OCI-LY1 (cell line): ENCODE results near the gene TMEM187.

Source experiments
- H2AFZ ChIP-seq: fragments of 200-600 bp; sonication (generic), shearing (Covaris generic); 2 replicates; pipeline ENCODE4 v1.6.0; 2014; ENCODE audit warnings: antibody characterized with exemption, mild to moderate bottlenecking, low read length
- H3F3A ChIP-seq: fragments of 200-600 bp; sonication (generic), shearing (Covaris generic); 2 replicates; pipeline ENCODE4 v1.6.0; 2014; ENCODE audit warnings: mild to moderate bottlenecking, antibody characterized with exemption, low read length, moderate library complexity; ENCODE audit not compliant: insufficient read depth
- H3K27ac ChIP-seq: fragments of 200-600 bp; sonication (generic); 2 replicates; pipeline ENCODE4 v1.5.1; 2014; ENCODE audit warnings: low read length, mixed run types, mild to moderate bottlenecking, low read depth; ENCODE audit not compliant: poor library complexity, severe bottlenecking
- H3K27me3 ChIP-seq: fragments of 200-600 bp; sonication (generic); 2 replicates; pipeline ENCODE4 v1.6.0; 2014; ENCODE audit warnings: antibody characterized with exemption, mild to moderate bottlenecking, low read length, moderate library complexity; ENCODE audit not compliant: insufficient read depth
- H3K36me3 ChIP-seq: fragments of 200-600 bp; sonication (generic); 2 replicates; pipeline ENCODE4 v1.6.1; 2014; ENCODE audit warnings: mild to moderate bottlenecking, antibody characterized with exemption, low read length, moderate library complexity, mixed read lengths; ENCODE audit not compliant: insufficient read depth
- H3K4me1 ChIP-seq: fragments of 200-600 bp; sonication (generic); 2 replicates; pipeline ENCODE4 v1.5.1; 2014; ENCODE audit warnings: mild to moderate bottlenecking, low read length, moderate library complexity; ENCODE audit not compliant: insufficient read depth, severe bottlenecking
- H3K4me2 ChIP-seq: fragments of 200-600 bp; sonication (generic), shearing (Covaris generic); 2 replicates; pipeline ENCODE4 v1.6.1; 2014; ENCODE audit warnings: low read length
- H3K4me3 ChIP-seq: fragments of 200-600 bp; sonication (generic); 2 replicates; pipeline ENCODE4 v1.5.1; 2014; ENCODE audit warnings: low read length, low read depth, mild to moderate bottlenecking, mixed read lengths; ENCODE audit not compliant: poor library complexity, severe bottlenecking
- H3K79me2 ChIP-seq: fragments of 200-600 bp; shearing (Covaris generic); 2 replicates; pipeline ENCODE4 v1.6.1; 2016; ENCODE audit warnings: mixed run types, low read length, mixed read lengths; ENCODE audit not compliant: insufficient read depth
- H3K9ac ChIP-seq: fragments of 200-600 bp; sonication (generic), shearing (Covaris generic); 2 replicates; pipeline ENCODE4 v1.6.1; 2014; ENCODE audit warnings: mild to moderate bottlenecking, low read length, mixed read lengths
- H3K9me2 ChIP-seq: fragments of 200-600 bp; sonication (generic), shearing (Covaris generic); 2 replicates; pipeline ENCODE4 v1.6.1; 2014; ENCODE audit warnings: low read depth, mild to moderate bottlenecking, low read length, mixed read lengths
- H3K9me3 ChIP-seq: fragments of 200-600 bp; shearing (Covaris generic); 2 replicates; pipeline ENCODE4 v1.6.1; 2014; ENCODE audit warnings: low read length, mixed read lengths
- H4K20me1 ChIP-seq: fragments of 200-600 bp; sonication (generic), shearing (Covaris generic); 2 replicates; pipeline ENCODE4 v1.6.0; 2016; ENCODE audit warnings: mild to moderate bottlenecking, low read length; ENCODE audit not compliant: insufficient read depth
- CTCF ChIP-seq: fragments of 200-600 bp; sonication (generic), shearing (Covaris generic); IDR thresholded peaks from 2 replicates; pipeline ENCODE4 v1.5.1; 2017; ENCODE audit warnings: mild to moderate bottlenecking, antibody characterized with exemption, low read length, moderate library complexity, mixed read lengths
- EZH2 ChIP-seq: fragments of 200-600 bp; sonication (generic), shearing (Covaris generic); IDR thresholded peaks from 2 replicates; pipeline ENCODE4 v1.8.0; 2017; ENCODE audit warnings: borderline replicate concordance, mixed run types, mild to moderate bottlenecking, antibody characterized with exemption, low read length, moderate library complexity, mixed read lengths

TMEM187 gene

DNA sequence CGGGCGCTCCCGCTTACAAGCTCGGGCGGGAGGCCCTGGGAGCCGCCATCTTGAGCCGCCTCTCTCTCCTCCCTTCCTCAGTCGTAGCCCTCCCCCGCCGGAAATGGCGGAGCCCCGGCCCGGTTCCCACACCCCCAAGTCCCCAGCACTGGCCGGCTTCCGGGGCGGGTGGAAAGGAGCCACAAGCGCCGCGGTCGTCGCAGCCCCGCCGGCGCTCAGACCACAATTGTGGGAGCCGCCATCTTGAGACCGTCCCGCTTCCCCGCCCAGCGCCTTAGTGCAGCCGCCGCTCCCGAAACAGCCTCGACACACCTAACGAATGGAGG, 1.5 kb upstream of the TMEM187 start:
- Histone ChIP-seq H3K4me1 (peaks cover 49% of the 10 kb centered on the region), H3K27me3 (no peaks in the 10 kb centered on the region), H3K4me3 (peak overlapping the region; percentile 93), H3F3A (no peaks in the 10 kb centered on the region), H3K9ac (peak overlapping the region; percentile 87), H4K20me1 (no peaks in the 10 kb centered on the region), H3K36me3 (peaks cover 21% of the 10 kb centered on the region; the same call in 1 of the 2 replicates), H3K9me3 (no peaks in the 10 kb centered on the region), H3K9me2 (no peaks in the 10 kb centered on the region), H3K27ac (peak overlapping the region; percentile 97), H3K79me2 (peaks cover 36% of the 10 kb centered on the region), H2AFZ (no peak overlapping the region), H3K4me2 (peak overlapping the region; percentile 99)
- no peak for TF ChIP-seq EZH2
- no peak for TF ChIP-seq CTCF

- H3K4me1 ChIP-seq: peaks cover 43% of the 10 kb centered on the region
- peaks cover 30% of the 10 kb centered on the region for H3K79me2 ChIP-seq
- H3K36me3 ChIP-seq: peaks cover 21% of the 10 kb centered on the region; the same call in 1 of the 2 replicates
- no peaks in the 10 kb centered on the region for H3K27me3 ChIP-seq
- no peak for TF ChIP-seq EZH2
- TF ChIP-seq CTCF: no peak
- H3K9ac ChIP-seq: peak within 1 kb of the TSS; percentile 100
- H3K4me3 ChIP-seq: peak within 1 kb of the TSS; percentile 93
- H3K9me2 ChIP-seq: no peaks in the 10 kb centered on the region
- peak within 1 kb of the TSS; percentile 98 for H3K27ac ChIP-seq
- H2AFZ ChIP-seq: no peak within 1 kb of the TSS
- H4K20me1 ChIP-seq: no peaks in the 10 kb centered on the region
- H3F3A ChIP-seq: no peaks in the 10 kb centered on the region
- H3K4me2 ChIP-seq: peak within 1 kb of the TSS; percentile 99
- no peaks in the 10 kb centered on the region for H3K9me3 ChIP-seq
Observed at GRCh38 chrX:153971450-153972367, 845 bp upstream of the TMEM187 start, which contains the start of gene HCFC1. HCFC1 (minus strand) TSS chrX:153971818; CDS start chrX:153970840, 978 bp downstream.

DNA sequence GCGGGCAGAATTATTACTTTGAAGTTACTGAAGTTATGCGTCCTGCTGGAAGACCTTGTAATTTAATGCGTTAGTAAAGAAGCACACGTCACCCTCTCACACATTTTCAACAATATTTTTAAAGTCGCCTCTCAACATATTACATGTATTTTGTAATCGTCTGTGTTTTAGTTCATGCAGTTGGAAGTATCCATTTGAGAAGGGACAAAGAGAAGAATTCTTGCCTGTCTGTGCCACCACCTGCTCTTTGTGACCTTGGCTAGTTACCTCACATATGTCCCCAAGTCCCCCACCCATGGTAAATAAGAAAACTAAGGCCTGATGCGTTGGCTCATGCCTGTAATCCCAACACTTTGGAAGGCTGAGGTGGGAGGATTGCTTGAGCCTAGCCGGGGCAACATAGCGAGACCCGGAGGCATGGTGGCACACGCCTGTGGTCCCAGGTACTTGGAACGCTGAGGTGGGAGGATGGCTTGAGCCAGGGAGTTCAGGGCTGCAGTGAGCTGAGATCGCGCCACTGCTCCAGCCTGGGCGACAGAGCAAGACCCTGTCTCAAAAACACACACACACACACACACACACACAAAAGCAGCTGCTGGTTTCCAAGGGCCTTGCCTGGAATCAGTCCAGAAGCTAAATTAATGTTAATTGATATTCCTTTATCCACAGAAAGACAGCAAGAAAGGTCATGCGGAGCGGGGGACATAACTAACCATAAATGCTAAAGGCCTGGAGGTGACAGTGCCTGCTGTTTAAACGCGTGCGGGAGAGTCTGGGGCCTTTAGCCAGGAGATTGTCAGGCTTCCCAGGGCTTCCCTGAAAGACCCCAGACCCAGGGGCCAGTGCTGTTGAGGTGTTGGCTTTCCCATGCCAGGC, 811 bp downstream of the TMEM187 start:
- Histone ChIP-seq H3K9me2 (no peaks in the 10 kb centered on the region), H3K4me2 (peak overlapping the region; percentile 87), H3K9ac (peak overlapping the region; percentile 100), H3K27ac (peak overlapping the region; percentile 98), H3K36me3 (peaks cover 8% of the 10 kb centered on the region; the same call in 1 of the 2 replicates), H3K79me2 (peaks cover 13% of the 10 kb centered on the region), H3K4me1 (peaks cover 27% of the 10 kb centered on the region), H3F3A (no peaks in the 10 kb centered on the region), H2AFZ (no peak overlapping the region), H3K4me3 (peak overlapping the region; percentile 85), H4K20me1 (no peaks in the 10 kb centered on the region), H3K27me3 (no peaks in the 10 kb centered on the region), H3K9me3 (no peaks in the 10 kb centered on the region)
- TF ChIP-seq CTCF (no peak), EZH2 (no peak)
